ENCODE measurements around the gene TDG. TPM values are rescaled to one million over a fixed set of nuclear protein-coding genes. Genes with fewer than 3 reads are reported as not detected.

Gene TDG
- total RNA-seq, 2 donors from 2014 or later: 53.4 to 58.1 TPM

DNA sequence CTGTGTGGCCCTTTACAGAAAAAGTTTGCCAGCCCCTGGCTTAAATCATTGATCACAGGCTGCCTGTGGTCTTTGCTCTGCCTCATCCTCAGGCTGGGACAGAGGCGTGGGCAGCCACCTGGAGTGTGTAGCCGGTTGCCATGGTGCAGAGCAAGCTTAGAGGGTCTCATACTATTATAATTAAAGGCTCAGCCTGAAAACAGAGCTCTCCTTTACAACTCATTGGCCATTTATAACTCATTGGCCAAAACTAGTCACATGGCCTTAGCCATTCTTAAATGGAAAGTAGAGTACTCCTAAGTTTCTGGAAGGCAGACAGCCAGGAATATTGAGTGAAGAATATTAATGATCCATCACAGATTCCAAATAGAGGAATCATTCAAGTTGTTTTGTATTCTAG is 32.4 kb upstream of the TDG start:
- Histone ChIP-seq H3K4me1 (ENCODE audit: control insufficient read depth, insufficient read depth, low read length) (peaks cover 5% of the 10 kb centered on the region), H3K27me3 (ENCODE audit: control insufficient read depth, insufficient read depth, low read length, poor library complexity, severe bottlenecking) (no peaks in the 10 kb centered on the region), H3K27ac (ENCODE audit: low read depth, low read length) (no peak overlapping the region), H3K4me3 (ENCODE audit: low read length) (peak overlapping the region; percentile 98), H3K36me3 (ENCODE audit: control insufficient read depth, insufficient read depth, low read length) (peaks cover 71% of the 10 kb centered on the region), H3K9me3 (ENCODE audit: control insufficient read depth, low read length) (no peaks in the 10 kb centered on the region), H3K9ac (ENCODE audit: extremely low read depth, low read length, poor library complexity, severe bottlenecking) (peak overlapping the region; percentile 98)
- H3K27ac Mint-ChIP-seq: no peak overlapping the region
- 63 to 89% methylated on average over 2 of the region's 2 CpGs for WGBS, 2 experiments (ENCODE audit: insufficient coverage in 1 of 2, insufficient read length in 1 of 2)
- H3K9me3 Mint-ChIP-seq: no peaks in the 10 kb centered on the region
- peaks cover 43% of the 10 kb centered on the region for H3K4me1 Mint-ChIP-seq
- TF ChIP-seq, protein P1, sequence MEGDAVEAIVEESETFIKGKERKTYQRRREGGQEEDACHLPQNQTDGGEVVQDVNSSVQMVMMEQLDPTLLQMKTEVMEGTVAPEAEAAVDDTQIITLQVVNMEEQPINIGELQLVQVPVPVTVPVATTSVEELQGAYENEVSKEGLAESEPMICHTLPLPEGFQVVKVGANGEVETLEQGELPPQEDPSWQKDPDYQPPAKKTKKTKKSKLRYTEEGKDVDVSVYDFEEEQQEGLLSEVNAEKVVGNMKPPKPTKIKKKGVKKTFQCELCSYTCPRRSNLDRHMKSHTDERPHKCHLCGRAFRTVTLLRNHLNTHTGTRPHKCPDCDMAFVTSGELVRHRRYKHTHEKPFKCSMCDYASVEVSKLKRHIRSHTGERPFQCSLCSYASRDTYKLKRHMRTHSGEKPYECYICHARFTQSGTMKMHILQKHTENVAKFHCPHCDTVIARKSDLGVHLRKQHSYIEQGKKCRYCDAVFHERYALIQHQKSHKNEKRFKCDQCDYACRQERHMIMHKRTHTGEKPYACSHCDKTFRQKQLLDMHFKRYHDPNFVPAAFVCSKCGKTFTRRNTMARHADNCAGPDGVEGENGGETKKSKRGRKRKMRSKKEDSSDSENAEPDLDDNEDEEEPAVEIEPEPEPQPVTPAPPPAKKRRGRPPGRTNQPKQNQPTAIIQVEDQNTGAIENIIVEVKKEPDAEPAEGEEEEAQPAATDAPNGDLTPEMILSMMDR (conservative IDR thresholded peaks at IDR 0.05): no peak
- H3K27me3 Mint-ChIP-seq (ENCODE audit: insufficient read depth): no peaks in the 10 kb centered on the region
- peaks cover 65% of the 10 kb centered on the region for H3K36me3 Mint-ChIP-seq (ENCODE audit: low read depth)
- H3K4me3 Mint-ChIP-seq: peak overlapping the region; percentile 82
- peak; percentile 69 for DNase-seq

DNA sequence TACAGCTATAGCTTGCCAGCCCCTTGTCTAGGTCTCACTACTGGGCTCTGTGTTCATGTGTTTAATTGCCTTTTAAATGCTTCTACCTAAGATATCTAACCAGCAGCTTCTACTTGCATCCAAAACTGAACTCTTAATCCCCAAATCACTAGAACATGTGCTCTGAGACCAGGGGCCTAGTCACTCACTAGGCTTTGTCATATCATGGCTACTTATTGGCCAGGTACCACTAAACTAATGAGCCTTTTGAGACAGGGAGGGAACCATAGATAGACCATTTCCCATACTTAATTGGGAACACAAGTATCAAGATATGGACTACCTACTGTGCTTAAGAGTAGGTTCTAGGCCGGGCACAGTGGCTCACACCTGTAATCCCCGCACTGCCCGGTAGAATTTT is 29.0 kb upstream of the TDG start:
- no peaks in the 10 kb centered on the region for H3K9me3 ChIP-seq (ENCODE audit: control insufficient read depth, low read length)
- H3K27me3 ChIP-seq (ENCODE audit: control insufficient read depth, insufficient read depth, low read length, poor library complexity, severe bottlenecking): no peaks in the 10 kb centered on the region
- no peak overlapping the region for H3K27ac ChIP-seq (ENCODE audit: low read depth, low read length)
- Mint-ChIP-seq H3K9me3 (no peaks in the 10 kb centered on the region), H3K4me1 (peaks cover 34% of the 10 kb centered on the region), H3K27me3 (ENCODE audit: insufficient read depth) (no peaks in the 10 kb centered on the region), H3K4me3 (no peak overlapping the region), H3K36me3 (ENCODE audit: low read depth) (peaks cover 90% of the 10 kb centered on the region), H3K27ac (peak overlapping the region; percentile 11)
- no peak overlapping the region for H3K9ac ChIP-seq (ENCODE audit: extremely low read depth, low read length, poor library complexity, severe bottlenecking)
- H3K4me3 ChIP-seq (ENCODE audit: low read length): no peak overlapping the region
- TF ChIP-seq, protein P1 (conservative IDR thresholded peaks at IDR 0.05): no peak
- no peak for DNase-seq
- peaks cover 98% of the 10 kb centered on the region for H3K36me3 ChIP-seq (ENCODE audit: control insufficient read depth, insufficient read depth, low read length)
- WGBS, 2 experiments (ENCODE audit: insufficient coverage in 1 of 2, insufficient read length in 1 of 2): 80 to 90% methylated on average over 1 to 3 of the region's 3 CpGs
- H3K4me1 ChIP-seq (ENCODE audit: control insufficient read depth, insufficient read depth, low read length): peaks cover 5% of the 10 kb centered on the region

DNA sequence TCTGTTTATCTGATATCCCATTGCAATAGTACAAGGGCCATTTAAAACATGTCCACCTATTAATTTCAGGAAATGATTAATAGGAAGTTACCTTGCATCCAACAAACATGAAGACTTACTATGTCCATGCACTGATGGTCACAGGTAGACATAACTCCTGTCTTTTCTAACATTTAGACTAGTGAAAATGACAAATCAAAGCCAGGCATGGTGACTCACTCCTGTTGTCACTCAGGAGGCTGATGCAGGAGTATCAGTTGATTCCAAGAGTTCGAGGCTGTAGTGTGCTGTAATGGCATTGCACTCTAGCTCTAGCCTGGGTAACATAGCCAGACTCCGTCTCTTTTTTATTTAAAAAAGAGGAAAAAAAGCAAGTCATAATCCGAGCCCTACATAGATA is 20.7 kb upstream of the TDG start:
- TF ChIP-seq, protein P1 (conservative IDR thresholded peaks at IDR 0.05): no peak
- DNase-seq: no peak
- H3K4me3 Mint-ChIP-seq: no peak overlapping the region
- no peaks in the 10 kb centered on the region for H3K4me1 ChIP-seq (ENCODE audit: control insufficient read depth, insufficient read depth, low read length)
- H3K36me3 Mint-ChIP-seq (ENCODE audit: low read depth): peaks cover 95% of the 10 kb centered on the region
- no peaks in the 10 kb centered on the region for H3K27me3 Mint-ChIP-seq (ENCODE audit: insufficient read depth)
- peaks cover 98% of the 10 kb centered on the region for H3K36me3 ChIP-seq (ENCODE audit: control insufficient read depth, insufficient read depth, low read length)
- H3K9me3 Mint-ChIP-seq: no peaks in the 10 kb centered on the region
- no peak overlapping the region for H3K27ac Mint-ChIP-seq
- 38 to 79% methylated on average over 1 to 3 of the region's 3 CpGs for WGBS, 2 experiments (ENCODE audit: insufficient coverage in 1 of 2, insufficient read length in 1 of 2)
- H3K4me1 Mint-ChIP-seq: no peaks in the 10 kb centered on the region
- no peak overlapping the region for H3K27ac ChIP-seq (ENCODE audit: low read depth, low read length)
- no peaks in the 10 kb centered on the region for H3K27me3 ChIP-seq (ENCODE audit: control insufficient read depth, insufficient read depth, low read length, poor library complexity, severe bottlenecking)
- H3K9ac ChIP-seq (ENCODE audit: extremely low read depth, low read length, poor library complexity, severe bottlenecking): no peak overlapping the region
- H3K4me3 ChIP-seq (ENCODE audit: low read length): no peak overlapping the region
- H3K9me3 ChIP-seq (ENCODE audit: control insufficient read depth, low read length): no peaks in the 10 kb centered on the region
